WTC11 (cell line): ENCODE data around the gene CYP27B1.

Experiments used
- CTCF ChIP-seq: fragments of 200-600 bp; IDR thresholded peaks from 2 replicates; pipeline ENCODE4 v1.8.0; 2022; ENCODE audit warnings: antibody characterized with exemption
- ESRRA ChIP-seq: sonication (generic); formaldehyde crosslinking; IDR thresholded peaks from 2 replicates; pipeline ENCODE4 v1.8.1; 2022; ENCODE audit warnings: mild to moderate bottlenecking, missing genetic modification reagents, borderline replicate concordance
- SP1 ChIP-seq: sonication (generic); formaldehyde crosslinking; conservative IDR thresholded peaks from 2 replicates; pipeline ENCODE4 v1.8.1; 2022; ENCODE audit warnings: missing genetic modification reagents
- USF1 ChIP-seq: sonication (generic); formaldehyde crosslinking; IDR thresholded peaks from 2 replicates; pipeline ENCODE4 v1.8.0; 2022; ENCODE audit warnings: mild to moderate bottlenecking, missing genetic modification reagents
- ZNF416 ChIP-seq: fragments of 250-450 bp; sonication (Bioruptor Pico); IDR thresholded peaks from 2 replicates; pipeline ENCODE4 v1.9.0; 2021; ENCODE audit warnings: mild to moderate bottlenecking, inconsistent platforms

GRCh38 chr12:57803319-57803893, 36.5 kb upstream of the CYP27B1 start:
- 0 out of 2 replicates have a peak, but pooled peaks have one; percentile 25 for TF ChIP-seq SP1
- TF ChIP-seq CTCF, result peak; percentile 49; the same call in 1 of the 2 replicates
- TF ChIP-seq ESRRA (CRISPR knock-in tag), result no peak
- TF ChIP-seq ZNF416 (CRISPR knock-in tag), result 0 out of 2 replicates have a peak, but pooled peaks have one; percentile 39
- TF ChIP-seq USF1, result no peak
